CD4-positive, alpha-beta T cell treated with Interleukin-21 for 1 hour (primary cell): ENCODE data around the gene ZC3HAV1.
A peak's percentile ranks its signal among the peaks of the same experiment; 100 is the strongest.
"Not testable (repeated sequence)": the region's sequence is repeated elsewhere in the genome, so short reads cannot be mapped to it uniquely, and the experiment has no call there.

Experiments used
- DNase-seq: peaks from one replicate; pipeline ENCODE4 v3.0.0-alpha.2; 2020

Gene ZC3HAV1

GRCh38 chr7:139049111-139049510 lies 60.4 kb downstream of the ZC3HAV1 start:
- DNase-seq = no peak

GRCh38 chr7:139047970-139048369 lies 61.5 kb downstream of the ZC3HAV1 start:
- DNase-seq = no peak

GRCh38 chr7:139046143-139046542 lies 63.4 kb downstream of the ZC3HAV1 start:
- DNase-seq = no peak

GRCh38 chr7:139044813-139045794 lies 64.4 kb downstream of the ZC3HAV1 start:
- peak; percentile 39 for DNase-seq

- DNase-seq = peak; percentile 71
Measured at GRCh38 chr7:139043823-139044812, 65.4 kb downstream of the ZC3HAV1 start.

- no peak for DNase-seq
Measured at GRCh38 chr7:139041378-139042085, 68.0 kb downstream of the ZC3HAV1 start.

- DNase-seq = no peak
Measured at GRCh38 chr7:139038691-139039090, 70.8 kb downstream of the ZC3HAV1 start.

- no peak for DNase-seq
Measured at GRCh38 chr7:139036901-139037300, 72.6 kb downstream of the ZC3HAV1 start.

- DNase-seq = peak; percentile 31
Measured at GRCh38 chr7:139035586-139036353, 73.8 kb downstream of the ZC3HAV1 start, which contains the start of gene ZC3HAV1L. ZC3HAV1L (minus strand) TSS chr7:139036042; CDS start chr7:139036017, 25 bp downstream.

GRCh38 chr7:139034855-139035585 lies 74.5 kb downstream of the ZC3HAV1 start:
- DNase-seq = no peak

GRCh38 chr7:139034336-139034735 lies 75.2 kb downstream of the ZC3HAV1 start:
- DNase-seq = no peak

GRCh38 chr7:139033346-139034114 lies 76.0 kb downstream of the ZC3HAV1 start:
- DNase-seq = no peak

GRCh38 chr7:139032473-139032872 lies 77.0 kb downstream of the ZC3HAV1 start:
- no peak for DNase-seq

- no peak for DNase-seq
Measured at GRCh38 chr7:139029353-139029752, 80.2 kb downstream of the ZC3HAV1 start.

GRCh38 chr7:139026551-139026950 lies 83.0 kb downstream of the ZC3HAV1 start:
- no peak for DNase-seq

- DNase-seq = not testable (repeated sequence)
Measured at GRCh38 chr7:139025861-139026260, 83.7 kb downstream of the ZC3HAV1 start.

GRCh38 chr7:139023076-139023475 lies 86.4 kb downstream of the ZC3HAV1 start:
- DNase-seq = no peak

GRCh38 chr7:139022286-139022685 lies 87.2 kb downstream of the ZC3HAV1 start:
- no peak for DNase-seq

- DNase-seq = no peak
Measured at GRCh38 chr7:139018910-139019309, 90.6 kb downstream of the ZC3HAV1 start.

- DNase-seq = peak; percentile 74
Measured at GRCh38 chr7:139016931-139017511, 92.5 kb downstream of the ZC3HAV1 start.
